Stomach smooth muscle (tissue), 2 donors: Measurements from ENCODE around the gene ZNF575.

Experiments used
- H3K27ac ChIP-seq: one replicate; pipeline ENCODE4 v1.7.0; 2013; ENCODE audit warnings: mild to moderate bottlenecking, low read length, inconsistent platforms
- H3K27me3 ChIP-seq, 2 donors: one replicate each; pipeline ENCODE4 v1.7.0; 2013; ENCODE audit warnings: low read length in 2 of 2; ENCODE audit not compliant: insufficient read depth in 2 of 2, control insufficient read depth in 1 of 2
- H3K36me3 ChIP-seq, 2 donors: one replicate each; pipeline ENCODE4 v1.7.0; 2013; ENCODE audit warnings: low read length in 2 of 2; ENCODE audit not compliant: control insufficient read depth in 2 of 2, insufficient read depth in 2 of 2
- H3K4me1 ChIP-seq: one replicate; pipeline ENCODE4 v1.7.0; 2013; ENCODE audit warnings: low read length; ENCODE audit not compliant: control insufficient read depth, insufficient read depth
- H3K4me3 ChIP-seq, 2 donors: one replicate each; pipeline ENCODE4 v1.7.0; 2013; ENCODE audit warnings: low read length in 2 of 2
- H3K9ac ChIP-seq, 2 donors: one replicate each; pipeline ENCODE4 v1.7.0; 2013; ENCODE audit warnings: low read length in 2 of 2, mild to moderate bottlenecking in 1 of 2
- H3K9me3 ChIP-seq, 2 donors: one replicate each; pipeline ENCODE4 v1.7.0; 2013; ENCODE audit warnings: low read length in 2 of 2; ENCODE audit not compliant: control insufficient read depth in 2 of 2
- donor health status: healthy.
- donor health status: Pancreatic carcinoma.

Gene ZNF575

GRCh38 chr19:43526884-43527859 is 5.8 kb upstream of the ZNF575 start, which contains the start of gene ETHE1:
TSS of gene ETHE1 (minus strand) at chr19:43527201. CDS start at chr19:43527177, 24 bp downstream.
- Histone ChIP-seq H3K36me3 (no peaks in the 10 kb centered on the region), H3K27me3 (no peaks in the 10 kb centered on the region), H3K27ac (peak within 1 kb of the TSS; percentile 76), H3K4me3 (peak within 1 kb of the TSS; percentile 88 to 92), H3K9ac (peak within 1 kb of the TSS; percentile 84 to 85), H3K4me1 (peaks cover 25% of the 10 kb centered on the region), H3K9me3 (no peaks in the 10 kb centered on the region)

GRCh38 chr19:43527860-43528622 is 4.9 kb upstream of the ZNF575 start:
- peak overlapping the region in 1 of 2 donors; percentile 92 for H3K4me3 ChIP-seq

GRCh38 chr19:43532571-43532961 is 422 bp upstream of the ZNF575 start:
- H3K4me1 ChIP-seq: peaks cover 36% of the 10 kb centered on the region

More at GRCh38 chr19:43527860-43528622, 4.9 kb upstream of the ZNF575 start:
- Histone ChIP-seq H3K27ac (no peak overlapping the region), H3K9ac (no peak overlapping the region), H3K4me1 (peaks cover 34% of the 10 kb centered on the region), H3K36me3 (no peaks in the 10 kb centered on the region), H3K9me3 (no peaks in the 10 kb centered on the region), H3K27me3 (no peaks in the 10 kb centered on the region)

GRCh38 chr19:43533546-43534304 is 737 bp downstream of the ZNF575 start:
- H3K9ac ChIP-seq: peak overlapping the region; percentile 69 to 80
- peaks cover 36% of the 10 kb centered on the region for H3K4me1 ChIP-seq

More at GRCh38 chr19:43532571-43532961, 422 bp upstream of the ZNF575 start:
- peak overlapping the region; percentile 92 for H3K27ac ChIP-seq
- no peaks in the 10 kb centered on the region for H3K27me3 ChIP-seq
- H3K36me3 ChIP-seq: no peaks in the 10 kb centered on the region
- H3K9ac ChIP-seq: peak overlapping the region; percentile 56 to 80
- H3K9me3 ChIP-seq: no peaks in the 10 kb centered on the region
- peak overlapping the region; percentile 68 to 85 for H3K4me3 ChIP-seq

GRCh38 chr19:43534305-43534815 is 1.4 kb downstream of the ZNF575 start:
- H3K9me3 ChIP-seq: peaks cover 4 to 6% of the 10 kb centered on the region in 2 donors
- peaks cover 36% of the 10 kb centered on the region for H3K4me1 ChIP-seq
- peaks cover 8 to 10% of the 10 kb centered on the region in 2 donors for H3K36me3 ChIP-seq
- peak overlapping the region; percentile 50 to 85 for H3K4me3 ChIP-seq
- peak overlapping the region; percentile 92 for H3K27ac ChIP-seq
- no peaks in the 10 kb centered on the region for H3K27me3 ChIP-seq
- H3K9ac ChIP-seq: peak overlapping the region; percentile 68 to 69

More at GRCh38 chr19:43533546-43534304, 737 bp downstream of the ZNF575 start:
- H3K27me3 ChIP-seq: no peaks in the 10 kb centered on the region
- H3K9me3 ChIP-seq: peaks cover 2 to 3% of the 10 kb centered on the region in 2 donors
- peaks cover 4 to 5% of the 10 kb centered on the region in 2 donors for H3K36me3 ChIP-seq
- H3K4me3 ChIP-seq: peak overlapping the region; percentile 68 to 85
- peak overlapping the region; percentile 92 for H3K27ac ChIP-seq

- peak overlapping the region in 1 of 2 donors; percentile 85 for H3K4me3 ChIP-seq
- peaks cover 36% of the 10 kb centered on the region for H3K4me1 ChIP-seq
- peak overlapping the region; percentile 60 to 69 for H3K9ac ChIP-seq
- H3K36me3 ChIP-seq: peaks cover 9 to 12% of the 10 kb centered on the region in 2 donors
- H3K27ac ChIP-seq: peak overlapping the region; percentile 92
- H3K9me3 ChIP-seq: peaks cover 4 to 8% of the 10 kb centered on the region in 2 donors
- no peaks in the 10 kb centered on the region for H3K27me3 ChIP-seq
Observed at GRCh38 chr19:43534816-43535761, 2.1 kb downstream of the ZNF575 start.

- Histone ChIP-seq H3K36me3 (peaks cover 31 to 36% of the 10 kb centered on the region in 2 donors), H3K27me3 (no peaks in the 10 kb centered on the region), H3K4me1 (peaks cover 19% of the 10 kb centered on the region), H3K9me3 (peaks cover 4 to 8% of the 10 kb centered on the region in 2 donors), H3K27ac (no peak overlapping the region), H3K9ac (no peak overlapping the region), H3K4me3 (no peak overlapping the region)
Observed at GRCh38 chr19:43538922-43539321, 5.9 kb downstream of the ZNF575 start.

GRCh38 chr19:43540381-43540780 is 7.4 kb downstream of the ZNF575 start:
- Histone ChIP-seq H3K36me3 (peaks cover 42 to 43% of the 10 kb centered on the region in 2 donors), H3K9me3 (peaks cover 4 to 8% of the 10 kb centered on the region in 2 donors), H3K9ac (no peak overlapping the region), H3K27me3 (no peaks in the 10 kb centered on the region), H3K4me1 (peaks cover 7% of the 10 kb centered on the region), H3K4me3 (no peak overlapping the region), H3K27ac (no peak overlapping the region)

- peaks cover 46 to 49% of the 10 kb centered on the region in 2 donors for H3K36me3 ChIP-seq
- no peak overlapping the region for H3K4me3 ChIP-seq
- H3K4me1 ChIP-seq: no peaks in the 10 kb centered on the region
- peaks cover 4 to 8% of the 10 kb centered on the region in 2 donors for H3K9me3 ChIP-seq
- H3K9ac ChIP-seq: no peak overlapping the region
- H3K27me3 ChIP-seq: no peaks in the 10 kb centered on the region
- no peak overlapping the region for H3K27ac ChIP-seq
Observed at GRCh38 chr19:43541920-43542650, 9.1 kb downstream of the ZNF575 start.
